ENCODE data around the gene COL9A3. TPM values are rescaled to one million over a fixed set of nuclear protein-coding genes. Genes with fewer than 3 reads are reported as not detected.

COL9A3 gene
- total RNA-seq, 1 experiment from 2014 or later = 150 TPM

DNA sequence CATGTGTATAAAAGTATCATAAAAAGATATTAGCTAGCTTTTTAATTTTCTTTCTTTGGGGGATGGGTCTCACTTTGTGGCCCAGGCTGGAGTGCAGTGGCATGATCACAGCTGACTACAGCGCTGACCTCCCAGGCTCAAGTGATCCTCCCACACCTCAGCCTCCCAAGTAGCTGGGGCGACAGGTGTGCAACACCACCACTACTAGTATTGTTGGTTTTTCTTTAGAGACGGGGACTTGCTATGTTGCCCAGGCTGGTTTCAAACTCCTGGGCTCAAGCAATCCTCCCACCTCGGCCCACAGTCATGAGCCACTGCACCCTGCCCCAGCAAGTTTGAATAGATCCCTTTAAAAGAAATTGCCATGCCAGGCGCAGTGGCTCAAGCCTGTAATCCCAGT, 38.3 kb downstream of the COL9A3 start:
- TF ChIP-seq, protein P1, sequence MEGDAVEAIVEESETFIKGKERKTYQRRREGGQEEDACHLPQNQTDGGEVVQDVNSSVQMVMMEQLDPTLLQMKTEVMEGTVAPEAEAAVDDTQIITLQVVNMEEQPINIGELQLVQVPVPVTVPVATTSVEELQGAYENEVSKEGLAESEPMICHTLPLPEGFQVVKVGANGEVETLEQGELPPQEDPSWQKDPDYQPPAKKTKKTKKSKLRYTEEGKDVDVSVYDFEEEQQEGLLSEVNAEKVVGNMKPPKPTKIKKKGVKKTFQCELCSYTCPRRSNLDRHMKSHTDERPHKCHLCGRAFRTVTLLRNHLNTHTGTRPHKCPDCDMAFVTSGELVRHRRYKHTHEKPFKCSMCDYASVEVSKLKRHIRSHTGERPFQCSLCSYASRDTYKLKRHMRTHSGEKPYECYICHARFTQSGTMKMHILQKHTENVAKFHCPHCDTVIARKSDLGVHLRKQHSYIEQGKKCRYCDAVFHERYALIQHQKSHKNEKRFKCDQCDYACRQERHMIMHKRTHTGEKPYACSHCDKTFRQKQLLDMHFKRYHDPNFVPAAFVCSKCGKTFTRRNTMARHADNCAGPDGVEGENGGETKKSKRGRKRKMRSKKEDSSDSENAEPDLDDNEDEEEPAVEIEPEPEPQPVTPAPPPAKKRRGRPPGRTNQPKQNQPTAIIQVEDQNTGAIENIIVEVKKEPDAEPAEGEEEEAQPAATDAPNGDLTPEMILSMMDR (conservative IDR thresholded peaks at IDR 0.05) = no peak
- Mint-ChIP-seq H3K27me3 (ENCODE audit: low read depth) (peaks cover 1% of the 10 kb centered on the region), H3K9me3 (no peaks in the 10 kb centered on the region), H3K27ac (no peak overlapping the region), H3K36me3 (ENCODE audit: insufficient read depth in 1 of 3, low read depth in 3 of 3) (peaks cover 26 to 56% (median 51%) of the 10 kb centered on the region in 3 experiments), H3K4me1 (peaks cover 11 to 19% of the 10 kb centered on the region in 2 experiments), H3K4me3 (no peak overlapping the region)
- Histone ChIP-seq H3K9ac (ENCODE audit: extremely low read depth, insufficient read length, low read length) (no peak overlapping the region), H3K4ac (ENCODE audit: low read depth, low read length) (no peak overlapping the region), H3K14ac (ENCODE audit: insufficient read depth, low read length) (no peak overlapping the region), H3K79me1 (ENCODE audit: insufficient read depth, low read depth, low read length, poor library complexity, severe bottlenecking) (no peaks in the 10 kb centered on the region), H2BK20ac (ENCODE audit: low read depth, low read length, poor library complexity, severe bottlenecking) (no peak overlapping the region), H3K9me3 (ENCODE audit: control insufficient read depth, low read depth, low read length) (no peaks in the 10 kb centered on the region), H3T11ph (ENCODE audit: low read length) (no peak overlapping the region), H2BK120ac (ENCODE audit: low read depth, low read length, poor library complexity, severe bottlenecking) (no peak overlapping the region), H3K79me2 (ENCODE audit: insufficient read depth, low read length) (no peaks in the 10 kb centered on the region), H3K27ac (ENCODE audit: insufficient read length, low read depth, low read length) (no peak overlapping the region), H3K56ac (ENCODE audit: insufficient read length, low read depth, low read length) (no peak overlapping the region), H2BK15ac (ENCODE audit: low read depth, low read length) (no peak overlapping the region), H3K23ac (ENCODE audit: insufficient read length, low read depth, low read length) (no peak overlapping the region), H4K8ac (replicated peaks; ENCODE audit: insufficient read length, low read depth, low read length) (no peak overlapping the region), H3K27me3 (ENCODE audit: insufficient read depth, low read length) (no peaks in the 10 kb centered on the region), H2BK5ac (ENCODE audit: insufficient read length, low read length) (no peak overlapping the region), H3K4me2 (ENCODE audit: insufficient read depth, insufficient read length, low read length) (no peak overlapping the region), H3K18ac (ENCODE audit: insufficient read length, low read depth, low read length) (no peak overlapping the region), H3K23me2 (ENCODE audit: insufficient read length, low read depth, low read length, poor library complexity, severe bottlenecking) (no peaks in the 10 kb centered on the region), H4K20me1 (ENCODE audit: control insufficient read depth, insufficient read depth, insufficient read length) (no peaks in the 10 kb centered on the region), H4K91ac (ENCODE audit: insufficient read length, low read depth, low read length) (no peak overlapping the region), H2BK12ac (ENCODE audit: insufficient read length, low read depth, low read length) (no peak overlapping the region), H3K4me1 (ENCODE audit: insufficient read depth, low read length) (no peaks in the 10 kb centered on the region; the same call in 1 of the 2 replicates), H4K5ac (ENCODE audit: insufficient read length, low read depth, low read length) (no peak overlapping the region), H2AK5ac (ENCODE audit: insufficient read length, low read length) (no peak overlapping the region), H2AFZ (ENCODE audit: low read length) (no peak overlapping the region)
- no CpG with 5 or more reads among the region's 5 CpGs for WGBS (ENCODE audit: extremely low coverage, insufficient read length, low lambda C conversion rate)
- no peak for DNase-seq

Data from H9 (cell line).